NCI-H82 treated with DMSO at 0.1 percent for 48 hours (cell line): ENCODE measurements around the gene MAP2K2.
A peak's percentile ranks its signal among the peaks of the same experiment; 100 is the strongest.
"Not testable (repeated sequence)": the region's sequence is repeated elsewhere in the genome, so short reads cannot be mapped to it uniquely, and the experiment has no call there.

ENCODE experiments used
- DNase-seq: peaks from one replicate; lab custom pipeline; 2025; ENCODE audit not compliant: unreplicated experiment; lab: John Stamatoyannopoulos, UW

The MAP2K2 gene

DNA sequence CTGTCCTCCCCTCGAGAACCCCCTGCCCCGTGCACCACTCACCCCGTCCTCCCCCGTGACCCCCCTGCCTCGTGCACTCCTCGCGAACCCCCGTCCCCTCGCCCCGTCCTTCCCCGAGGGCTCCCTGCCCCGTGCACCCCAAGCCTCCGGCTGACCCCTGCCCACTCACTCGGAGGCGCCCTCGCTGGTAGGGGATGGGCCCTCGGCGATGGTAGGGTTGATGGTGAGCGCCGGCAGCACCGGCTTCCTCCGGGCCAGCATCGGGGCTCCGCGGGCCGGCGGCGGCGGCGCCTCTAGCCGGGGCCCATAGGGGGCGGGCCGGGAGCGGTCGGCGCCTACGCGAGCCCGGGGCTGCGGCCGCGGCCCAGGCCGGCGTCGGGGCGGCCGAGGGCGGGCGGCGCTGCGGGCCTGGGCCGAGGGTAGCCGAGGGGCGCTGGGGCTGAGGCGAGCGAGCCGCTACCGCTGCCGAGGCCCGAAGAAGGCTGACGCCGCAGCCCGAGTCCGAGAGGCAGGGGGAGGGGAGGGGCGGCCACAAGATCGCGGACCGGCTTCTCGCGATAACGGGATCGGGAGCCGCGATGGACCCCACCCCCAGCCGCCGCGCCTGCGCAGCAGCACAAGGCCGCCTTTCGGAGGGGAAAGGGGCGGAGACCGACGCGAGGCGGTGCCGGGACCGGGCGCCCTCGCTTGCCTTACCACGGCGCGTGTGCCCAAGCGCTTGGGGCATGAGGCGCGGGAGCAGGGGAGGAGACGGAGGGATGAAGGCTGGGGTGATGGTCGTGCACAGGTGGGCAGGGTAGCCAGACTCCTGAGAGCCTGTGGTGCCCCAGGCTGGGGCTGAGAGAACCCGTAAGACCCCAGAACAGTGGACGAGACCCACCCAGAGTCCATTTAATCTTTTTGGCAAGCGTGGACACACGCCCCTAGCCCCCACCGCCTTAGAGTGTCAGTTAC, at the start of gene MAP2K2:
Gene MAP2K2 (minus strand): TSS at position 508 of the 954 bp plus-strand sequence. CDS start 247 bp downstream, at position 261.
- peak; percentile 54 for DNase-seq

DNA sequence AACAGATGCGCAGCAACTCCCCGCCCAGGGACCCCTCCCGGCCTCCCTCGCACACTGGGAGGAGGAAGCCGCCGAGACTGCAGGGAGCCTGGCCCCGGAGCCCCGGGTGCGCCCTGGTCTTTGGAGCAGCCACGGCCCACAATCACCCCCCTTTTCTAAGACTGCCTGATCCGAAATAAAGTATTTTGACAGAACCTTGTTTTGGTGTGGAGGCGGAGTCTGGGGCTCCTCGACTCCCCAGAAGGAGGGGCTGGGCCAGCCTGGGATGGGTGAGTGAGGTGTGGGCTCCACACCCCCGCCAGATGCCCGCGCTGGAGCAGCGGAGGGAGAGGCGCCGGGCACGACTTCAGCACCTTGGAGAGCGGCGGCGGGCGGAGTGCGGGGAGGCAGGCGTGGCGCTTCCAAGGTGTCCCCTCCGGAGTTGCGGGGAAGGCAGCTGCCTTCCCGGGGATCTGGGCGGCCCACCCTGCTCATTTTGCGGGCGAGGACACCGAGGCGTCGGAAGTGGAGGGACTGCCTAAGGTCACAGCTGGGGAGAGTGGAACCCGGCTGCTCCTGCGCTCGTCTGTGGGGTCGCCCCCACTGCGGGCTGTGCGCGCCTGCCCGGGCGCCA, 49.0 kb upstream of the MAP2K2 start:
- DNase-seq = no peak

DNA sequence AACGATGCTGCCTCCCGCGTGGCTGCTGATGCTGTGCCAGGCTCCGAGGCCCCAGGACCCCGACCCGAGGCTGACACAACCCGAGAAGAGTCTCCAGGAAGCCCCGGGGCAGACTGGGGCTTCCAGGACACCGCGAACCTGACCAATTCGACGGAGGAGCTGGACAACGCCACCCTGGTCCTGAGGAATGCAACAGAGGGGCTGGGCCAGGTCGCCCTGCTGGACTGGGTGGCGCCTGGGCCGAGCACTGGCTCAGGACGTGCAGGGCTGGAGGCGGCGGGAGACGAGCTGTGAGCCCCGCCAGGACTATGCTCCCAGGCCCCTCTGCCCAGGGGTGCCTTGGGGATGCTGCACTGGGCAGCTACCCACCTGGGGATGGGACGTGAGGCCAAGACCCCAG, 47.8 kb upstream of the MAP2K2 start:
- no peak for DNase-seq

- no peak for DNase-seq
These were observed 40.3 kb upstream of the MAP2K2 start for GRCh38 chr19:4164262-4164661.

- DNase-seq = no peak
These were observed 37.6 kb upstream of the MAP2K2 start for GRCh38 chr19:4161415-4162077.

GRCh38 chr19:4157971-4158370, 34.0 kb upstream of the MAP2K2 start:
- not testable (repeated sequence) for DNase-seq

GRCh38 chr19:4157164-4157563, 33.2 kb upstream of the MAP2K2 start:
- no peak for DNase-seq

- no peak for DNase-seq
These were observed 30.8 kb upstream of the MAP2K2 start for GRCh38 chr19:4154571-4155312.

- DNase-seq = no peak
These were observed 28.5 kb upstream of the MAP2K2 start for GRCh38 chr19:4152241-4152998.

GRCh38 chr19:4151623-4152022, 27.7 kb upstream of the MAP2K2 start:
- DNase-seq = no peak

GRCh38 chr19:4149518-4150288, 25.8 kb upstream of the MAP2K2 start:
- DNase-seq = no peak

DNA sequence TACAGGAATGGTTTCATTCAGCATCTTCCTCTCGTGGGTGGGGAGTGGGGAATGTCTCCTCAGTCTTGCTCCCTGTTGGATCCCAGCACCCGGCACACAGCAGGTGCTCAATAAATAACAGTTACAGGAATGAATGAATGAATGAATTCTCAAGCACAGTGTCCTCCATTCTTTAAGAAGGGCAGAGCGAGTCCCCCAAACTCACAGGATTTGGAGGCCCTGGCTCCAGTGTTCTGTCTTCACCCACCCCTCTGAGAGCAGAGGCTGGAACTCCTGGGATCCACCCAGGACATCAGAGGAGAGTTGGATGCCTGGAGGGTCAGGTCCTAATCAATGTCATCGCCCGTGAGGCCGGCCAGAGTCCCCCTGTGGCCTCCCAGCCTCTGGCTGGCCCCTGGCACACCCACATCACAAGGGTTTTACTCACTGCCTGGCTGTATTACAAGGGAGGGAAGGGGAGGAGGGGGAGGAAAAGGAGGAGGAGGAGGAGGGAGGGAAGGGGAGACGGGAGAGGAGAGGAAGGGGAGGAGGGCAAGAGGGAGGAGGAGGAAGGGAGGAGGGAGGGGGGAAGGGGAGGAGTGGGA, 20.8 kb upstream of the MAP2K2 start:
- DNase-seq = no peak

DNA sequence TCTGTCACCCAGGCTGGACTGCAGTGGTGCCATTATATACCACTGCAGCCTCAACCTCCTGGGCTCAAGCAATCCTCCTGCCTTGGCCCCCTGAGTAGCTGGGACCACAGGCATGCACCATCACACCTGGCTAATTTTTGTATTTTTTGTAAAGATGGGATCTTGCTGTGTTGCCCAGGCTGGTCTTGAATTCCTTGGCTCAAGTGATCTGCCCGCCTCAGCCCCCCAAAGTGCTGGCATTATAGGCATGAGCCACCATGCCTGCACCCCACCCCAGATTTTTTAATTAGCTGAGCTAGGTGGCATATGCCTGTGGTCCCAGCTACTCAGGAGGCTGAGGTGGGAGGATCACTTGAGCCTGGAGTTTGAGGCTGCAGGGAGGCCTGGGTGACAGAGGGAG, 19.0 kb upstream of the MAP2K2 start:
- DNase-seq = not testable (repeated sequence)

DNA sequence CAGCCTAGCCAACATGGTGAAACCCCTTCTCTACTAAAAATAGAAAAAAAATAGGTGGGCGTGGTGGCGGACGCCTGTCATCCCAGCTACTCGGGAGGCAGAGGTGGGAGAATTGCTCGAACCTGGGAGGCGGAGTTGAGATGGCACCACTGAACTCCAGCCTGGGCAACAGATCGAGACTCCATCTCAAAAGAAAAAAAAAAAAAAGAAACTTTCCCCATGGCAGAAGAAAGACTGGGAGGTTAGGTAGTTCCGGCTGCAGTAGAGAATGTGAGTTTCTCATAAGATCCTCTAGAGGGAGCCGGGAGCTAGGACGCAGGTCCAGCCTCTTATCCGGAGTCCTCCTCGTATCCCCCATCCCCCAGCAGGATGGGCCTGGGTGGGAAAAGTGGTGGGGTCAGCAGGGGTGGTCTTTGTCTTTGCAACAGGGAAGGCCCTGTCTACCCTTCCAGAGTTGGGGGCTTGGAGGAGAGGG, 16.4 kb upstream of the MAP2K2 start:
- DNase-seq = peak; percentile 52

- DNase-seq = peak; percentile 39
These were observed 15.8 kb upstream of the MAP2K2 start for GRCh38 chr19:4139614-4140236.

- no peak for DNase-seq
These were observed 14.5 kb upstream of the MAP2K2 start for GRCh38 chr19:4138445-4138844.

DNA sequence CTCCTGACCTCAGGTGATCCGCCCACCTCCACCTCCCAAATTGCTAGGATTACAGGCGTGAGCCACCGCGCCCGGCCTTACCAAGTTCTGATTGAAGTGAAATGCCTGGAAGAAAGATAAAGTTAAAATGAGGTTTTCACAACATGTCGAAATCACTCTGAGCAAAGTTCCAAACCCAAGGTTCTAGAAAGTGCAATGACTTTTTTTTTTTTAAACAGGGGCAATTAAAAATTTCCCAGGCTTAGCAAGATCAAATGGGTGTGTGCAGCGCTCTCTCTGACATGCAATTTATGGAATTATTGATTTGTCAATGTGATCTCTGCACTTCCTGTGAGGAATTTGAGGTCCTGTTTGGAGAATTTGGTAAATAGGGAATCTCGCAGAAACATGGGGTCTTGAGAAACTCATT, 12.8 kb upstream of the MAP2K2 start:
- no peak for DNase-seq

- not testable (repeated sequence) for DNase-seq
These were observed 11.5 kb upstream of the MAP2K2 start for GRCh38 chr19:4135386-4135785.

GRCh38 chr19:4134351-4134750, 10.4 kb upstream of the MAP2K2 start:
- DNase-seq = no peak
